HT-29 (cell line): ENCODE data around the gene SKAP2. TPM values are rescaled to one million over a fixed set of nuclear protein-coding genes. Genes with fewer than 3 reads are reported as not detected.

Source experiments
- DNase-seq: peaks from one replicate; pipeline ENCODE4 v3.0.0-alpha.2; 2015; ENCODE audit warnings: low spot score
- total RNA-seq: library from RNA; depleted of rRNA; stranded (reverse); fragments of >200 nt; shearing (Covaris generic); gene quantifications from 2 replicates; pipeline ENCODE4 v1.2.3, GENCODE V29; 2014

SKAP2 gene
- total RNA-seq, 1 experiment from 2014 or later: 12.3 TPM

GRCh38 chr7:26777385-26777784, 87.0 kb downstream of the SKAP2 start:
- no peak for DNase-seq

GRCh38 chr7:26760501-26760900, 103.9 kb downstream of the SKAP2 start:
- no peak for DNase-seq

DNA sequence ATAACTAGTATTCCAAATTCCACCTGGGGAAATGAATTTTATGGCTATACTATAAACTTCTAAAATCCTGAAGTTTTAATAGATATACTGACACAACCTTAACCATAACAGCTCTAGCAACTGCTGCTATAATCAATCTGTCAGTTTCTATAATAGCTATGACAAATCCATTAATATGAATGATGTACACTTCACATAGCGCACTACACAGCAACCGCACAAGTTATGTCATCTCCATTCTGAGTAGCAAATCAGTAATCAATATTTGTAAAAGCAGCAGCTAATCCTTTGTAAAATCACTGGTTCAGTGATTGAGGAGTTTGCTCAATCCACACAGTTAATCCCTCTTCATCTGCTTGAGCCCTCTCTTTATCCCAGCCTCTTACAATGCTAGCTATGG, 105.3 kb downstream of the SKAP2 start:
- no peak for DNase-seq

GRCh38 chr7:26743205-26743604, 121.2 kb downstream of the SKAP2 start:
- DNase-seq: no peak

- no peak for DNase-seq
These were observed 128.3 kb downstream of the SKAP2 start for GRCh38 chr7:26735976-26736600.

GRCh38 chr7:26729150-26729775, 135.1 kb downstream of the SKAP2 start:
- DNase-seq: no peak

DNA sequence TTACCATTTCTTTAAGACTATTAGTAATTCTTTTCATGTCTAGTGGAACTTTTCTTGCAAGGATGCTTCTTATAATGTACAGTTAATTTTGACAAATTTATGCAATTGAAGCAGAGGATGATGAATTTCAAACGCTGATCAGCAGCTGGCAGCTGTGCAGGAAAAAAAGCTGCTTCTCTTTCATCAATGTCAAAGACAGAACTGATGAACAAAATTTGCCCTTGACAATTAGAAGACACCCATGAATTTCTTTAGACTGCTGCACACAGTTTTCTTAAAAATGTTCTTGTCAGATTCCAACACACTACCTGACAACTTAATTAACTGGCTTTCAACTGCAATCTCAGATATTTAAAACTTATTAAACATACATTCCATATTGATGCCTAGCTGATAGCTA, 138.3 kb downstream of the SKAP2 start:
- no peak for DNase-seq

- DNase-seq: no peak
These were observed 139.6 kb downstream of the SKAP2 start for GRCh38 chr7:26724795-26725194.

DNA sequence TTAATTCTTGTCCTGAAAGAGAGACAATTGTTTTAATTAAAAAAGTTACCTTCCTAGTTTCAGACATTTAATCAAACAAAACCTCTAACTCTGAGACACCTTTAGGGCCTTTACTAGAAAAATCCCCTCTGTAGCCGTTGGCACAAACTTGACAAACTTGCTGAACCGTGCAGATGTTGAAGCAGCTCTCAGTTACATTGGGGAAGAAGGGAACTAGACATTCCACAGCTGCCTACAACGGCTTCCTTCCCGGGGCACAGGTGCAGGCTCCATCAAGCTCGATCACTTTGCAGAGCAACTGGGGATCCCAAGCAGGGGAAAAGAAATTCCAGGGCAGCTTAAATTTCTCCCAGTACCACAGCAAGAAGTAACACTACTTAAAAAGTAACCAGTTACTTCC, 141.3 kb downstream of the SKAP2 start:
- DNase-seq: no peak

- no peak for DNase-seq
These were observed 142.9 kb downstream of the SKAP2 start for GRCh38 chr7:26721450-26721849.

GRCh38 chr7:26718063-26718462, 146.3 kb downstream of the SKAP2 start:
- no peak for DNase-seq

GRCh38 chr7:26714438-26714837, 150.0 kb downstream of the SKAP2 start:
- no peak for DNase-seq

GRCh38 chr7:26714006-26714405, 150.4 kb downstream of the SKAP2 start:
- no peak for DNase-seq

- no peak for DNase-seq
These were observed 155.0 kb downstream of the SKAP2 start for GRCh38 chr7:26709210-26709990.

DNA sequence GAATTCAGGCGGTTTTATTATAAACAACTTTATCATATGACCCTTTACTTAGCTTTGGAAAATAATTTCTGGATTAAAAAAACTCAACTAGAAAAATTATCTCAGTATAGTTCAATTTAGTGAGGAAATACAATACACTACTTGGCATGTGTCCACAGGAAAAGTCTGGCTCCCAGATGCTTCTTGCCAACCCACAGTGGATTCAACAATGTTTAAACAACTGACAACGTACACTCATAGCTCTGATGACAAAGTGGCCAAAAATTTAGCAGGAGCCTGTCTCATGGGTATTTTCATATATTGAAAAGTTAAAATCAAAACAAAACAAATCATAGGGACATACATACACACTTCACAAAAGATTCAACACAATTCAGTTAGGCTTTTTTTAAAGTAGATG, 158.8 kb downstream of the SKAP2 start:
- DNase-seq: no peak

GRCh38 chr7:26704786-26705185, 159.6 kb downstream of the SKAP2 start:
- DNase-seq: no peak

DNA sequence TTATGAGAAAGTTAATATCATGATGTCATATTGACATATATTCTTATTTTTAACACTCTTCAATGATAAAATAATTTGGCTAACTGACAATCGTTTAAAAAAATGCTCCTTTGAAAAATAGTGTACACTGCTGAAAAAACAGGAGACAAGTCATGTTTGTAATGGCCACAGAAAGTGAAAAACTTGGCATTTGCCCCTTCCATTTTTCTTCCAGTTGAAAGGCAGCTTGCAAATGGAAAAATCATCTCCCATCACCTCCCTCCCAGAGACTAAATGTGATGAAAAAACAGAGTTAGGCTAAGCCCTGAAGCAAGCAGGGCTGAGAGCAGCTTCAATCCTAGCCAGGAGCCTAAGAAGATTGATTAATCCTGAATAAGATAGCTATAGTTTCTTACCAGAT, 160.4 kb downstream of the SKAP2 start:
- no peak for DNase-seq

DNA sequence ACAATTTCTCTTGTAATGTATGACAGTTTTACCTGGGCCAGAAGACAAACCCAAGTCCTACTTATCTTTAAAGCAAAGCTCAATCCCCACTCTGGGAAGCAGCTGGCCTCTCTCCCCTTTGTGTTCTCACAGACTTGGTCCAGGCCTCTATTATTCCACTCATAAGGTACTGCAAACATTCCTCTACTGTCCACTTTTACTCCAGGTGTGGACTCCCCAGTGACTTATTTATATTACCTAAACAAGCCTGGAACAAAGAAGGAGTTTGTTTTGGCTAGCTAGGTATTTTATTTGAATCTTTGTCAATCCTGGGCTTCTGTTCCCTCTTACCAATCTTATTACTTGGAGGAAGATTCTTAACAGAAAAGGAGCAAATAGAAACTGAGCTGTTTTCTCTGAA, 163.5 kb downstream of the SKAP2 start:
- no peak for DNase-seq

DNA sequence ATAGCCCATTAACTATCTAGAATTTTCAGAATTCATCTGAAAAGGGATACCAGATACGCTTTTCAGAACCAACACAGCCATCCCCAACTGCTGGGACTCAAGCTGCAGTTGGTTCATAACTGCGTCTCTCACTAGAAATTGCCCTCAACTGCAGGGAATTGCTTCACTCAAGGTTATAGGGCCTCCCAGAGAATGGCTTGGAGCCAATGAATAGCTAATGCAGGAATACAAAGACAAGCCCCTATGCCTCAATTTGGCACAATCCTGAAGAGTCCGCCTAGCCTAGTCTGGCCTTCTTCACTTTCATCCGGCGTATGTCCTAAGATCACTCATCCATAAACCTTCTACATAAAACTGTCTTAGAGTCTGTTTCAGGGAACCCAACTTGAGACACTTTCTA, 164.0 kb downstream of the SKAP2 start:
- DNase-seq: no peak

DNA sequence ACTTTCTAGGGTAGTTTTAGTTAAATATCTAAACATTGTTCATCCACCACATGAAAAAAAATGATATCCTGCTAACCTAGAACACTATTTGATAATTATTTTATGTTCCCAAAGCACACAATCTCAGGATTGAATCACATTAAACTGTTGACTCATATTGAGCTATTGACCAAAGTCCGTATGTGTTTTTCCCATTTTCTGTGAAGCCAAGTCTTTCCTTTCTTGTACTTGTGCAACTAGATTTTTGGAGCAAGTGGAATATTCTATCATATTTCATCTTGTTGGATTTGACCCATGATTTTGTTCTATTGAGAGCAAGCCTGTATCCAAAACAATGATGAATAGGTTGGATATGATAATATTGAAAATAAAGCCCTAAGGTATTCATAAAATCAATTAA, 164.6 kb downstream of the SKAP2 start:
- DNase-seq: peak; percentile 51

DNA sequence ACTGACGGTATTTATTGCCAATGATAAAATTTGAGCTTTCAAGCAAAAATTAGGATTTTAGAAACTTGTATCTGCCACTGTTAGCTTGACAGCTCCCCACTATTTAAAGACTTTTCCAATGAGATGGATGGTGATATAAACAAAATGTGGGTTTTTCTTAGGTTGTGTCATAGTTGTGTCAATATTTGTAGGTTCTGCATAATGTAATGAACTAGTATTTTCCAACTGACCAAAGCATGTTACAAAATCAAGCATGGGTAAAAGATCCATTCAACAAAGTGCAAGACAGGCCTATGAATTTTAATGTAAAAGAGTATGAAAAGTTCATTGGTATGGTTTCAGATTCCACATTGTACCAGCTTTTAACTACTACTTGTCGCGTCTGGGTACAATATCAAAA, 165.6 kb downstream of the SKAP2 start:
- DNase-seq: no peak

- no peak for DNase-seq
These were observed 166.2 kb downstream of the SKAP2 start for GRCh38 chr7:26698194-26698593.

GRCh38 chr7:26696978-26697377, 167.4 kb downstream of the SKAP2 start:
- DNase-seq: no peak
